ENCODE data around the gene TMEM51.

GRCh38 chr1:15207829-15208429 lies 54.4 kb downstream of the TMEM51 start:
- TF ChIP-seq POLR2A (IDR thresholded peaks at IDR 0.05; ENCODE audit: insufficient read depth in 1 of 2, low read depth in 2 of 2, low read length in 2 of 2) (no peak), ZNF3 (CRISPR knock-in tag; IDR thresholded peaks at IDR 0.05) (no peak), ZNF274 (CRISPR knock-in tag; IDR thresholded peaks at IDR 0.05) (no peak), USF2 (IDR thresholded peaks at IDR 0.05; ENCODE audit: low read depth, low read length) (no peak), USF2 (CRISPR knock-in tag; IDR thresholded peaks at IDR 0.05; ENCODE audit: borderline replicate concordance) (no peak), HOXA7 (CRISPR knock-in tag; IDR thresholded peaks at IDR 0.05) (no peak), EZH2 (conservative IDR thresholded peaks at IDR 0.05; ENCODE audit: low read depth, low read length) (no peak)
